H1 (cell line): Measurements from ENCODE around the gene PCBP4. TPM values are rescaled to one million over a fixed set of nuclear protein-coding genes. Genes with fewer than 3 reads are reported as not detected.
A peak's percentile ranks its signal among the peaks of the same experiment; 100 is the strongest.

ENCODE experiments used
- CTCF ChIA-PET: fragments of 300-600 bp; sonication (Branson Sonifier 250); formaldehyde crosslinking; loops from one replicate; lab custom pipeline; 2021; ENCODE audit not compliant: partially characterized antibody; lab: Charles Lee
- POLR2A ChIA-PET: fragments of 300-600 bp; sonication (Branson Sonifier 250); formaldehyde crosslinking; loops from one replicate; lab custom pipeline; 2021; ENCODE audit warnings: inconsistent platforms; ENCODE audit not compliant: partially characterized antibody; lab: Charles Lee
- DNase-seq, 2 experiments: peaks; one replicate each; pipeline versions ENCODE4 v3.0.0 to v3.0.0-alpha.2; 2010 to 2022; ENCODE audit warnings: low spot score in 2 of 2, low read depth in 1 of 2, mixed read lengths in 1 of 2
- FAIRE-seq: peaks from 2 replicates; lab custom pipeline; 2011; peaks lifted over from hg19 to GRCh38; lab: Jason Lieb, UNC
- H2AFZ ChIP-seq: 2 replicates; pipeline ENCODE4 v1.8.1; 2012; ENCODE audit warnings: low read length, inconsistent platforms
- H2AK5ac ChIP-seq: 2 replicates; pipeline ENCODE4 v1.6.1; 2013; ENCODE audit warnings: low read depth, low read length
- H2BK120ac ChIP-seq: replicated peaks from 2 replicates; pipeline ENCODE3; 2013; ENCODE audit warnings: low read depth, low read length, inconsistent platforms
- H2BK12ac ChIP-seq: 2 replicates; pipeline ENCODE4 v1.6.1; 2013; ENCODE audit warnings: low read depth, low read length
- H2BK15ac ChIP-seq: 2 replicates; pipeline ENCODE4 v1.6.1; 2013; ENCODE audit warnings: low read length
- H2BK20ac ChIP-seq: 2 replicates; pipeline ENCODE4 v1.6.1; 2013; ENCODE audit warnings: low read length
- H2BK5ac ChIP-seq: 2 replicates; pipeline ENCODE4 v1.6.1; 2013; ENCODE audit warnings: low read depth, low read length
- H3K14ac ChIP-seq: 2 replicates; pipeline ENCODE4 v1.6.1; 2013; ENCODE audit warnings: inconsistent platforms; ENCODE audit not compliant: insufficient read length
- H3K18ac ChIP-seq: 2 replicates; pipeline ENCODE4 v1.6.1; 2013; ENCODE audit warnings: low read length; ENCODE audit errors: extremely low read depth
- H3K23ac ChIP-seq: 2 replicates; pipeline ENCODE4 v1.6.1; 2013; ENCODE audit warnings: inconsistent platforms; ENCODE audit not compliant: insufficient read length
- H3K23me2 ChIP-seq: 2 replicates; pipeline ENCODE4 v1.6.1; 2013; ENCODE audit warnings: low read depth, low read length
- H3K27ac ChIP-seq: 2 replicates; pipeline ENCODE4 v1.6.1; 2011; ENCODE audit warnings: low read depth, low read length, inconsistent platforms
- H3K27me3 ChIP-seq, 4 experiments: replicated peaks in 1 of 4; 1 replicate in 1 of 4; 2 replicates in 3 of 4; pipeline versions ENCODE4 v1.6.1 to v1.8.1; 2011 to 2013; ENCODE audit warnings: low read length in 3 of 4, mild to moderate bottlenecking in 3 of 4, inconsistent platforms in 2 of 4, mixed read lengths in 2 of 4, moderate library complexity in 1 of 4; ENCODE audit not compliant: control insufficient read depth in 3 of 4, insufficient read depth in 3 of 4; ENCODE audit errors: extremely low read depth in 1 of 4
- H3K36me3 ChIP-seq, 4 experiments: 2 replicates each; pipeline versions ENCODE4 v1.6.1 to v1.8.1; 2011 to 2013; ENCODE audit warnings: mild to moderate bottlenecking in 4 of 4, low read length in 3 of 4, moderate library complexity in 2 of 4, control low read depth in 1 of 4, inconsistent platforms in 1 of 4; ENCODE audit not compliant: insufficient read depth in 4 of 4, control insufficient read depth in 2 of 4
- H3K4ac ChIP-seq: replicated peaks from 2 replicates; pipeline ENCODE3; 2013; ENCODE audit warnings: low read length, low read depth, mixed read lengths, inconsistent platforms; ENCODE audit not compliant: insufficient read length
- H3K4me1 ChIP-seq, 4 experiments: replicated peaks in 1 of 4; 1 replicate in 1 of 4; 2 replicates in 3 of 4; pipeline versions ENCODE4 v1.6.1 to v1.8.1; 2011 to 2013; ENCODE audit warnings: low read length in 3 of 4, inconsistent platforms in 2 of 4, mixed read lengths in 1 of 4; ENCODE audit not compliant: insufficient read depth in 4 of 4, control insufficient read depth in 3 of 4
- H3K4me2 ChIP-seq, 2 experiments: 2 replicates each; pipeline versions ENCODE4 v1.6.1 to v1.8.1; 2011 to 2013; ENCODE audit warnings: low read depth in 2 of 2, low read length in 2 of 2, control low read depth in 1 of 2, inconsistent platforms in 1 of 2, mild to moderate bottlenecking in 1 of 2; ENCODE audit not compliant: insufficient read depth in 1 of 2
- H3K4me3 ChIP-seq, 4 experiments: fragments of 200-600, 300-600 bp in 1 of 4; sonication (generic), shearing (Covaris generic), sonication (Bioruptor Twin) in 1 of 4; 2 replicates each; pipeline versions ENCODE4 v1.5.1 to v1.8.1; 2011 to 2016; ENCODE audit warnings: low read length in 4 of 4, low read depth in 3 of 4, control low read depth in 2 of 4, inconsistent platforms in 2 of 4, mild to moderate bottlenecking in 2 of 4, mixed read lengths in 1 of 4, moderate library complexity in 1 of 4; ENCODE audit not compliant: insufficient read depth in 2 of 4; ENCODE audit errors: extremely low read depth in 1 of 4
- H3K56ac ChIP-seq: replicated peaks from 2 replicates; pipeline ENCODE3; 2013; ENCODE audit warnings: low read depth, mild to moderate bottlenecking, mixed read lengths, low read length, inconsistent platforms; ENCODE audit not compliant: insufficient read length
- H3K79me1 ChIP-seq: 2 replicates; pipeline ENCODE4 v1.6.1; 2013; ENCODE audit warnings: low read depth, low read length, control low read depth
- H3K79me2 ChIP-seq, 2 experiments: 2 replicates each; pipeline versions ENCODE4 v1.6.1 to v1.8.1; 2012 to 2013; ENCODE audit warnings: low read length in 2 of 2, mild to moderate bottlenecking in 2 of 2, inconsistent platforms in 1 of 2; ENCODE audit not compliant: insufficient read depth in 2 of 2, control insufficient read depth in 1 of 2
- H3K9ac ChIP-seq, 4 experiments: replicated peaks in 1 of 4; 1 replicate in 1 of 4; 2 replicates in 3 of 4; pipeline versions ENCODE4 v1.6.1 to v1.8.1; 2011 to 2013; ENCODE audit warnings: low read depth in 3 of 4, low read length in 3 of 4, control low read depth in 2 of 4, mild to moderate bottlenecking in 2 of 4, moderate library complexity in 2 of 4, inconsistent platforms in 1 of 4; ENCODE audit errors: extremely low read depth in 1 of 4
- H3K9me3 ChIP-seq, 2 experiments: 2 replicates each; pipeline versions ENCODE4 v1.6.1 to v1.8.1; 2012 to 2013; ENCODE audit warnings: mild to moderate bottlenecking in 2 of 2, moderate library complexity in 2 of 2, control low read depth in 1 of 2, inconsistent platforms in 1 of 2, low read depth in 1 of 2, low read length in 1 of 2, mixed read lengths in 1 of 2; ENCODE audit not compliant: insufficient read depth in 2 of 2
- H4K20me1 ChIP-seq, 2 experiments: replicated peaks in 1 of 2; 2 replicates each; pipeline versions ENCODE3 to v1.8.1; 2011 to 2013; ENCODE audit warnings: inconsistent platforms in 2 of 2, low read length in 2 of 2, mild to moderate bottlenecking in 1 of 2; ENCODE audit not compliant: insufficient read depth in 2 of 2, control insufficient read depth in 1 of 2
- H4K5ac ChIP-seq: 2 replicates; pipeline ENCODE4 v1.6.1; 2013; ENCODE audit warnings: low read length, low read depth, mixed read lengths, inconsistent platforms; ENCODE audit not compliant: insufficient read length
- H4K8ac ChIP-seq: 2 replicates; pipeline ENCODE4 v1.8.0; 2013; ENCODE audit warnings: mild to moderate bottlenecking, moderate library complexity, low read length, inconsistent platforms; ENCODE audit not compliant: insufficient read depth; ENCODE audit errors: extremely low read depth
- H4K91ac ChIP-seq: replicated peaks from 2 replicates; pipeline ENCODE3; 2013; ENCODE audit warnings: low read length, mixed read lengths, inconsistent platforms; ENCODE audit not compliant: insufficient read length
- BRCA1 ChIP-seq: IDR thresholded peaks from 2 replicates; pipeline ENCODE4 v1.6.1; 2012; ENCODE audit warnings: low read depth, low read length, improper control_type of control experiment
- CEBPB ChIP-seq: IDR thresholded peaks from 2 replicates; pipeline ENCODE4 v1.6.1; 2012; ENCODE audit warnings: low read depth, low read length
- EGR1 ChIP-seq: IDR thresholded peaks from 2 replicates; pipeline ENCODE4 v1.6.1; 2011; ENCODE audit warnings: low read depth, low read length, borderline replicate concordance
- JUND ChIP-seq: IDR thresholded peaks from 2 replicates; pipeline ENCODE4 v1.6.1; 2011; ENCODE audit warnings: mild to moderate bottlenecking, improper control_type of control experiment, low read length
- NANOG ChIP-seq: IDR thresholded peaks from 2 replicates; pipeline ENCODE4 v1.6.1; 2011; ENCODE audit warnings: low read length, low read depth, mild to moderate bottlenecking, inconsistent platforms; ENCODE audit not compliant: insufficient read depth, poor library complexity, severe bottlenecking
- RAD21 ChIP-seq, 2 experiments: IDR thresholded peaks in 1 of 2; conservative IDR thresholded peaks in 1 of 2; 2 replicates each; pipeline ENCODE4 v1.6.1; 2011; ENCODE audit warnings: low read depth in 2 of 2, low read length in 2 of 2, improper control_type of control experiment in 1 of 2, inconsistent platforms in 1 of 2, mild to moderate bottlenecking in 1 of 2, moderate library complexity in 1 of 2
- RXRA ChIP-seq: IDR thresholded peaks from 2 replicates; pipeline ENCODE4 v1.6.1; 2011; ENCODE audit warnings: low read depth, mild to moderate bottlenecking, low read length, moderate library complexity; ENCODE audit not compliant: insufficient read depth
- SRF ChIP-seq: IDR thresholded peaks from 2 replicates; pipeline ENCODE4 v1.6.1; 2011; ENCODE audit warnings: mild to moderate bottlenecking, low read depth, low read length, moderate library complexity
- TEAD4 ChIP-seq: IDR thresholded peaks from 2 replicates; pipeline ENCODE4 v1.6.1; 2012; ENCODE audit warnings: low read depth, low read length, inconsistent platforms, mixed read lengths
- YY1 ChIP-seq: IDR thresholded peaks from 2 replicates; pipeline ENCODE4 v1.6.1; 2011; ENCODE audit warnings: low read depth, mild to moderate bottlenecking, low read length
- WGBS, 2 experiments: shearing (Covaris generic) in 1 of 2; methylation state at CpG; one replicate each; pipeline versions ENCODE4 v1.1.6 to v1.1.7; 2013 to 2015; ENCODE audit warnings: low lambda C conversion rate in 2 of 2, mixed read lengths in 2 of 2, inconsistent platforms in 1 of 2, low coverage in 1 of 2, missing lambda C conversion rate in 1 of 2; ENCODE audit not compliant: insufficient replicate concordance in 2 of 2, insufficient coverage in 1 of 2, insufficient read length in 1 of 2; ENCODE audit errors: extremely low coverage in 1 of 2, missing lambda C conversion rate in 1 of 2; 5-methylcytosine and 5-hydroxymethylcytosine counted together
- polyA plus RNA-seq, 7 experiments: library from polyadenylated mRNA; depleted of rRNA in 3 of 7; stranded (reverse) in 5 of 7; unstranded in 2 of 7; fragments of >200 nt in 5 of 7; fragments of 200-250 nt in 2 of 7; gene quantifications; 1 replicate in 5 of 7; 2 replicates in 1 of 7; 4 replicates in 1 of 7; pipeline versions ENCODE4 v1.2.1 to v1.2.3, GENCODE V29; 2011 to 2013; ENCODE audit warnings: missing spikeins in 2 of 7, mixed read lengths in 2 of 7
- total RNA-seq: library from RNA; stranded (reverse); fragmentation: NEBNext Ultra II Directional; extraction: Animal tissue kit (Norgen Biotek cat#: 25700); gene quantifications from 2 replicates; pipeline ENCODE4 v1.2.1, GENCODE V29; 2021
- TF ChIP-seq, protein P1 (sequence below): IDR thresholded peaks from 2 replicates; pipeline ENCODE4 v1.6.1; 2012; ENCODE audit warnings: inconsistent platforms

PCBP4 gene
- total and polyA plus RNA-seq, 2 of the 8 experiments (the other 6 are each of a cell fraction or from before 2014, with no cell fraction given), result 16.4 to 34.1 TPM

DNA sequence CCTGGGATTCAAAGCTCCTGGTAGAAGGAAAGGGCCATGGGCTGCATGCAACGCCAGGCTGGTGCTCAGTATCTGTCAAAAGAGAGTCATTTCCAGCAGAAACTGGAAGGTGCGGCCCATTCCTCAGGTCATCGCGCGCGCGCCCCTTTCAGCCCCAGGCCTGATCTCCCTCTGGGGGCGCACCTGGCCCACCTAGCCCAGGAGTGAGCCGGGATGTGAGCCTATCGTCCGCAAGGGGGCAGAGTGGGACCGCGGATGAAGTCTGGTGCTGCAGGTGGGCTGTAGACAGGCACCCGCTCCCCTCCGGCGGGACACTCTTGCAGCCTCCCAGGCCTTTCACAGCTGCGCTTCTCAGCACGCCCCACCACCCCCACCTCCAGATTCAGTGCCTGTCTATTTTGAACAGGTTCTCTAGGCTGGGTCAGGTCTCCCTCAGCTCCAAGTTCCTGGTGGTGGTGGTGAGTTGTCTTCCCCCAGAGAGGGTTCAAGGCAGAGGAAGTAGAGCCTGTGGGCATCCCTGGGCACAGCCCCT lies 34.3 kb upstream of the PCBP4 start:
- Histone ChIP-seq H2BK120ac (no peak overlapping the region), H4K5ac (no peak overlapping the region), H3K14ac (no peak overlapping the region), H3K23me2 (peaks cover 3% of the 10 kb centered on the region; the same call in 1 of the 2 replicates), H3K79me2 (no peaks in the 10 kb centered on the region), H2BK15ac (no peak overlapping the region), H3K9me3 (no peaks in the 10 kb centered on the region), H2AFZ (no peak overlapping the region; the same call in 1 of the 2 replicates), H3K18ac (no peak overlapping the region), H2BK5ac (no peak overlapping the region), H3K27me3 (no peaks in the 10 kb centered on the region; a peak in 2 of 7 replicates), H3K27ac (no peak overlapping the region), H3K4ac (no peak overlapping the region), H3K79me1 (no peaks in the 10 kb centered on the region), H2BK12ac (no peak overlapping the region), H4K8ac (no peak overlapping the region), H2AK5ac (no peak overlapping the region), H3K4me3 (no peak overlapping the region), H3K4me2 (peak overlapping the region in 1 of 2 experiments; percentile 54; a peak in 1 of 4 replicates), H3K56ac (no peak overlapping the region), H3K36me3 (no peaks in the 10 kb centered on the region), H3K23ac (no peak overlapping the region), H3K9ac (no peak overlapping the region), H4K91ac (no peak overlapping the region), H2BK20ac (no peak overlapping the region), H3K4me1 (peaks cover 11 to 46% (median 29%) of the 10 kb centered on the region in 4 experiments), H4K20me1 (no peaks in the 10 kb centered on the region)
- POLR2A ChIA-PET, result interaction anchor here (0.5 to 2.1 kb wide), 2 partner anchors 10 to 479 kb away, joined by 3 to 12 read pairs; no protein-coding TSS in a partner anchor
- DNase-seq (peak; percentile 87 to 98), FAIRE-seq (no peak)
- CTCF ChIA-PET, result interaction anchor here (0.6 to 24.7 kb wide), 42 partner anchors 9 to 387 kb away, joined by 3 to 984 read pairs (median 6); partner anchors contain the start of genes ABHD14A, ABHD14B, ACY1 and DUSP7
- 7% methylated on average over 17 of the region's 18 CpGs; no CpG with 5 or more reads in 1 of the 2 experiments for WGBS, 2 experiments
- peak; percentile 36; the same call in 1 of the 2 replicates for TF ChIP-seq EGR1
- TF ChIP-seq CEBPB, result no peak
- TF ChIP-seq SRF, result no peak
- TF ChIP-seq, protein P1, sequence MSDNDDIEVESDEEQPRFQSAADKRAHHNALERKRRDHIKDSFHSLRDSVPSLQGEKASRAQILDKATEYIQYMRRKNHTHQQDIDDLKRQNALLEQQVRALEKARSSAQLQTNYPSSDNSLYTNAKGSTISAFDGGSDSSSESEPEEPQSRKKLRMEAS, result peak; percentile 72
- no peak for TF ChIP-seq BRCA1
- peak; percentile 99 for TF ChIP-seq RAD21 (IDR thresholded peaks at IDR 0.05 in 1 of 2, conservative IDR thresholded peaks at IDR 0.05 in 1 of 2; ENCODE audit: low read depth in 2 of 2, low read length in 2 of 2)
- TF ChIP-seq JUND, result no peak
- TF ChIP-seq RXRA, result peak; percentile 62; the same call in 1 of the 2 replicates
- 0 out of 2 replicates have a peak, but pooled peaks have one; percentile 3 for TF ChIP-seq TEAD4
- TF ChIP-seq YY1, result no peak
- no peak for TF ChIP-seq NANOG
